ENCODE results near the gene SUN3. TPM values are rescaled to one million over a fixed set of nuclear protein-coding genes. Genes with fewer than 3 reads are reported as not detected.

Gene SUN3
- total and polyA plus RNA-seq, 2 of the 13 experiments (the other 11 are each of a cell fraction or from before 2014, with no cell fraction given), result not detected

GRCh38 chr7:47937711-47938573 is 91.0 kb downstream of the SUN3 start:
- Histone ChIP-seq H3K27ac (ENCODE audit: extremely low read length, insufficient read depth, low read length) (no peak overlapping the region), H3K79me2 (ENCODE audit: insufficient read depth, low read length) (no peaks in the 10 kb centered on the region), H2AFZ (ENCODE audit: low read length) (no peak overlapping the region), H4K20me1 (ENCODE audit: insufficient read depth, low read length) (no peaks in the 10 kb centered on the region), H3K27me3 (ENCODE audit: control insufficient read depth in 1 of 2, insufficient read depth in 2 of 2, low read length in 2 of 2) (peaks cover 0 to 3% of the 10 kb centered on the region in 2 experiments; a peak in 2 of 5 replicates), H3K9ac (ENCODE audit: insufficient read depth, low read depth, low read length) (no peak overlapping the region), H3K9me3 (ENCODE audit: low read length) (no peaks in the 10 kb centered on the region), H3K36me3 (replicated peaks in 1 of 2; ENCODE audit: control insufficient read depth in 1 of 2, insufficient read depth in 2 of 2, low read length in 2 of 2) (no peaks in the 10 kb centered on the region), H3K4me2 (ENCODE audit: low read depth, low read length) (no peak overlapping the region), H3K4me1 (ENCODE audit: insufficient read depth, low read length) (peaks cover 9% of the 10 kb centered on the region), H3K4me3 (replicated peaks in 1 of 3; ENCODE audit: insufficient read depth in 1 of 3, low read depth in 2 of 3, low read length in 3 of 3) (no peak overlapping the region)
- 57% methylated on average over 4 of the region's 11 CpGs for WGBS (ENCODE audit: low lambda C conversion rate)
- ChIA-PET POLR2A (no interaction called here), CTCF (ENCODE audit: low intra/inter-chr PET ratio, low total read pairs) (no interaction called here)
- peak; percentile 19; the same call in 2 of the 3 replicates for ATAC-seq
- intact Hi-C loops (cut with micrococcal nuclease; ENCODE audit: unreplicated experiment), result no loop called here
- no peak for FAIRE-seq
- in situ Hi-C loops (cut with HindIII; ENCODE audit: extremely low pct_ligation_motif_present, low pct_unique_long_range_greater_than_20kb), result loop anchor here (5.0 kb wide), 1 partner anchor 174 kb away; no protein-coding TSS in a partner anchor
- no TSS peak for BruUV-seq (replicated peaks)
- DNase-seq (ENCODE audit: low spot score), result no peak
- TF ChIP-seq BCL6 (CRISPR knock-in tag; IDR thresholded peaks at IDR 0.05) (no peak), ZNF354B (CRISPR knock-in tag; IDR thresholded peaks at IDR 0.05) (no peak), CEBPB (IDR thresholded peaks at IDR 0.05; ENCODE audit: borderline replicate concordance, low read depth, low read length) (no peak), ZNF253 (CRISPR knock-in tag; IDR thresholded peaks at IDR 0.05; ENCODE audit: borderline replicate concordance) (no peak), ARNT2 (CRISPR knock-in tag; IDR thresholded peaks at IDR 0.05; ENCODE audit: low read depth) (no peak), SNRNP70 (IDR thresholded peaks at IDR 0.05; ENCODE audit: low read depth, low read length) (no peak), KLF12 (CRISPR knock-in tag; IDR thresholded peaks at IDR 0.05; ENCODE audit: borderline replicate concordance) (no peak), CAMTA2 (CRISPR knock-in tag; IDR thresholded peaks at IDR 0.05; ENCODE audit: borderline replicate concordance) (no peak), ZBTB2 (CRISPR knock-in tag; IDR thresholded peaks at IDR 0.05; ENCODE audit: low read depth) (no peak), BCLAF1 (IDR thresholded peaks at IDR 0.05) (no peak), TCF7 (IDR thresholded peaks at IDR 0.05; ENCODE audit: low read depth) (no peak), SP5 (CRISPR knock-in tag; IDR thresholded peaks at IDR 0.05; ENCODE audit: borderline replicate concordance, low read depth) (no peak), REXO4 (CRISPR knock-in tag; IDR thresholded peaks at IDR 0.05; ENCODE audit: borderline replicate concordance) (no peak), ZNF160 (CRISPR knock-in tag; IDR thresholded peaks at IDR 0.05) (no peak), MLXIP (CRISPR knock-in tag; IDR thresholded peaks at IDR 0.05; ENCODE audit: borderline replicate concordance) (no peak)

Data from HepG2 (cell line).